Measurements from ENCODE around the gene LMTK3. TPM values are rescaled to one million over a fixed set of nuclear protein-coding genes. Genes with fewer than 3 reads are reported as not detected.

LMTK3 gene
- total RNA-seq, 4 donors from 2014 or later: under 0.01 to 1.8 (median 0.59) TPM; not detected in 1

DNA sequence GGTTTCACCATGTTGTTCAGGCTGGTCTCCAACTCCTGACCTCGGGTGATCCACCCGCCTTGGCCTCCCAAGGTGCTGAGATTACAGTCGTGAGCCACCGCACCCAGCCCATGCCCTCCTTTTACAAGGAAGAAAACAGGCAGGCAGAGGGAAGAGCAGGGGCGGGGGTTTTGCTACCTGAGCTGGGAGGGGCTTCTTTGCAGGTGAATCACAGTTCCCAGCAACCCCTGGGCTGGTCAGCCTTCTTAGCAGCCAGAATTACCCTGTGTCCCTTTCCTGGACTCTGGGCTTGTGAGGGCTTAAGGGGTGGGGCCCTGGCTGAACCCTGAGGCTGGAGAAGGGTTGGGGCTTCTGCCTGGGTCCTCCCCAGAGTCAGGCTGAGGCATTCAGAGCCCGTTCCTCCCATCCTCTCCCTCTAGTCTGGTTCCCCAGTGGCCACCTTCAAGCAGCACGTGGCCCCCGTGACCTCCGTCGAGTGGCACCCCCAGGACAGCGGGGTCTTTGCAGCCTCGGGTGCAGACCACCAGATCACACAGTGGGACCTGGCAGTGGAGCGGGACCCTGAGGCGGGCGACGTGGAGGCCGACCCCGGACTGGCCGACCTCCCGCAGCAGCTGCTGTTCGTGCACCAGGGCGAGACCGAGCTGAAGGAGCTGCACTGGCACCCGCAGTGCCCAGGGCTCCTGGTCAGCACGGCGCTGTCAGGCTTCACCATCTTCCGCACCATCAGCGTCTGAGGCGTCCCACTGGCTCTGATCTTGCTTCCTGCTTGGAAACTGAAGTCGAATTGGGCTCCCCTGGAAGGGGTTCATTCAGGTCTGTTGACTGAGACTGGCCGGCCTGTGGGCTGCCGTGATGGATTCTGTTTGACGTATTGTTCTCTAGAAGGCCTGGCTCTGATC lies 59.1 kb downstream of the LMTK3 start:
- Histone ChIP-seq H3K27me3 (no peaks in the 10 kb centered on the region), H3K27ac (no peak overlapping the region), H3K36me3 (peaks cover 0 to 94% (median 41%) of the 10 kb centered on the region in 3 donors), H3K4me1 (peaks cover 0 to 19% (median 0%) of the 10 kb centered on the region in 4 donors), H3K9me3 (no peaks in the 10 kb centered on the region), H3K4me3 (no peak overlapping the region)
- 68 to 79% methylated on average over 26 to 33 of the region's 33 CpGs for WGBS, 2 donors
- TF ChIP-seq EP300 (IDR thresholded peaks at IDR 0.05) (no peak), POLR2A (IDR thresholded peaks at IDR 0.05) (no peak)
- TF ChIP-seq, protein P1, sequence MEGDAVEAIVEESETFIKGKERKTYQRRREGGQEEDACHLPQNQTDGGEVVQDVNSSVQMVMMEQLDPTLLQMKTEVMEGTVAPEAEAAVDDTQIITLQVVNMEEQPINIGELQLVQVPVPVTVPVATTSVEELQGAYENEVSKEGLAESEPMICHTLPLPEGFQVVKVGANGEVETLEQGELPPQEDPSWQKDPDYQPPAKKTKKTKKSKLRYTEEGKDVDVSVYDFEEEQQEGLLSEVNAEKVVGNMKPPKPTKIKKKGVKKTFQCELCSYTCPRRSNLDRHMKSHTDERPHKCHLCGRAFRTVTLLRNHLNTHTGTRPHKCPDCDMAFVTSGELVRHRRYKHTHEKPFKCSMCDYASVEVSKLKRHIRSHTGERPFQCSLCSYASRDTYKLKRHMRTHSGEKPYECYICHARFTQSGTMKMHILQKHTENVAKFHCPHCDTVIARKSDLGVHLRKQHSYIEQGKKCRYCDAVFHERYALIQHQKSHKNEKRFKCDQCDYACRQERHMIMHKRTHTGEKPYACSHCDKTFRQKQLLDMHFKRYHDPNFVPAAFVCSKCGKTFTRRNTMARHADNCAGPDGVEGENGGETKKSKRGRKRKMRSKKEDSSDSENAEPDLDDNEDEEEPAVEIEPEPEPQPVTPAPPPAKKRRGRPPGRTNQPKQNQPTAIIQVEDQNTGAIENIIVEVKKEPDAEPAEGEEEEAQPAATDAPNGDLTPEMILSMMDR (IDR thresholded peaks at IDR 0.05): no peak
- no peak for DNase-seq (ENCODE audit: low spot score in 2 of 2)

DNA sequence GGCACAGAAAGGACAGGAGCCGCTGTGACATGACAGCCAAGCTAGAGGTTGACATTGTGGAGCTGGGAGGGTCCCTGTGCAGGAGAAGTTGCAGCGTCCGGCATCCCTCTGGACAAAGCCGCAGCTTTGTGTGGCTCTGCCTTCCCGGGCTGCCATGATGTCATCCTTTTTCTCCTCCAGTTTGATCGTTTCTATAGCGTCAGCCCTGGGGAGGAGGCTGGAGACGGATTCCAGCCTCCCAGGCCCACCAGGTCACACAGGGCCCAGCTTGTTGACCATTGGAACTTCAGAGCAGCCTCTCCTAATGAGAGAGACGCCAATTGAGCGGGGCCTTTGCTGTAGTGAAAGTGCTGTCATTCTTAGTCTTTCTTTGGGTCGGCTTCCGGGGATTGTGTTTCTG lies 60.0 kb downstream of the LMTK3 start:
- 52 to 57% methylated on average over 12 of the region's 12 CpGs for WGBS, 2 donors
- Histone ChIP-seq H3K36me3 (peaks cover 0 to 96% (median 46%) of the 10 kb centered on the region in 3 donors), H3K27me3 (no peaks in the 10 kb centered on the region), H3K4me3 (no peak overlapping the region), H3K9me3 (no peaks in the 10 kb centered on the region), H3K27ac (no peak overlapping the region), H3K4me1 (peaks cover 0 to 28% (median under 1%) of the 10 kb centered on the region in 4 donors)
- DNase-seq (ENCODE audit: low spot score in 2 of 2): no peak
- TF ChIP-seq, protein P1 (IDR thresholded peaks at IDR 0.05): no peak
- no peak for TF ChIP-seq EP300 (IDR thresholded peaks at IDR 0.05)
- TF ChIP-seq POLR2A (IDR thresholded peaks at IDR 0.05): no peak

DNA sequence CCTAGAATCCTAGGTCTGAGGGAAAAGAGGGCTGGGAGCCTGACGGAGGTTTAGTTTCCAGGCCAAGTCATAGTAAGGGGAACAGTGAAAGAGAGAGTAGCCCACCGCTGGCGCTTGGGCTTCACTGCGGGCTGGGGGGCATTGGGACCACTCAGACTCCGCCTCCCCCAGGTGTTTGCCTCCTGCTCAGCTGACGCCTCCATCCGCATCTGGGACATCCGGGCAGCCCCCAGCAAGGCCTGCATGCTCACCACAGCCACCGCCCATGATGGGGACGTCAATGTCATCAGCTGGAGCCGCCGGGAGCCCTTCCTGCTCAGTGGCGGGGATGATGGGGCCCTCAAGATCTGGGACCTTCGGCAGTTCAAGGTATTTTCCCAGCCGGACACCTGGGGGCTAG lies 60.8 kb downstream of the LMTK3 start:
- H3K36me3 ChIP-seq: peaks cover 0 to 88% (median 46%) of the 10 kb centered on the region in 3 donors
- DNase-seq (ENCODE audit: low spot score in 2 of 2): no peak
- 85 to 92% methylated on average over 15 of the region's 15 CpGs for WGBS, 2 donors
- H3K27ac ChIP-seq: no peak overlapping the region
- TF ChIP-seq, protein P1 (IDR thresholded peaks at IDR 0.05): no peak
- TF ChIP-seq EP300 (IDR thresholded peaks at IDR 0.05): no peak
- no peak for TF ChIP-seq POLR2A (IDR thresholded peaks at IDR 0.05)
- H3K4me3 ChIP-seq: no peak overlapping the region
- H3K4me1 ChIP-seq: peaks cover 0 to 33% (median 2%) of the 10 kb centered on the region in 4 donors
- no peaks in the 10 kb centered on the region for H3K9me3 ChIP-seq
- no peaks in the 10 kb centered on the region for H3K27me3 ChIP-seq

DNA sequence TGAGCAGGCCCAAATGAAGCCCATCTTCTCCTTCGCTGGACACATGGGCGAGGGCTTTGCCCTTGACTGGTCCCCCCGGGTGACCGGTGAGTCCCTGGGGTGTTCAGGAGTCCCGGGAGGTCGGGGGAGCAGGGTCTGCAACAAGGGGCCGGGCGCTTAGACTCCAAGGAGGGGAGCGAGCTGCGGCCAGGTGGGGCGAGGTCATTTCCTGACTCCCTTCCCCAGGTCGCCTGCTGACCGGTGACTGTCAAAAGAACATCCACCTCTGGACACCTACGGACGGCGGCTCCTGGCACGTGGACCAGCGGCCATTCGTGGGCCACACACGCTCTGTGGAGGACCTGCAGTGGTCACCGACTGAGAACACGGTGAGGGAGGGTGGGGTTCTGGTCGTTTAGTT lies 61.2 kb downstream of the LMTK3 start:
- Histone ChIP-seq H3K36me3 (peaks cover 0 to 84% (median 46%) of the 10 kb centered on the region in 3 donors), H3K27ac (no peak overlapping the region), H3K4me3 (no peak overlapping the region), H3K4me1 (peaks cover 0 to 33% (median 2%) of the 10 kb centered on the region in 4 donors), H3K27me3 (no peaks in the 10 kb centered on the region), H3K9me3 (no peaks in the 10 kb centered on the region)
- WGBS, 2 donors: 93 to 96% methylated on average over 20 to 22 of the region's 23 CpGs
- TF ChIP-seq EP300 (IDR thresholded peaks at IDR 0.05): no peak
- no peak for TF ChIP-seq POLR2A (IDR thresholded peaks at IDR 0.05)
- TF ChIP-seq, protein P1 (IDR thresholded peaks at IDR 0.05): no peak
- no peak for DNase-seq (ENCODE audit: low spot score in 2 of 2)

DNA sequence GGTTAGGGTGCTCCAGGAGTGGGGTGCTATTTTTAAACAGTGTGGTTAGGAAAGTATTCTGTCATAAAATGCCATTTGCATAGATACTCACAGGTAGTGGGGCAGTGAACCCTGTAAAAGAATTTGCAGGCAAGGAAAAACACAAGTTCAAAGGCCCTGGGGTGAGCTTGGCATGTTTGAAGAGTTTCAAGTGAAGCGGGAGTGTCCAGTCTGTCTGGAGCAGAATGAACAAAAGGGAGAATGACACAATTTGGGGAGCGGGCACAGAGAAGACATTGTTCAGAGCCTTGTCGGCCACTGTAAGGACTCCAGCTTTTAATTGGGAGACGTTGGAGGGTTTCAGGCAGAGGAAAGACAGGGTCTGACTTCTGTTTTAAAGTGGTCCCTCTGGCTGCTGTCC lies 63.1 kb downstream of the LMTK3 start:
- Histone ChIP-seq H3K4me1 (peaks cover 0 to 44% (median 18%) of the 10 kb centered on the region in 4 donors), H3K36me3 (peaks cover 0 to 65% (median 37%) of the 10 kb centered on the region in 3 donors), H3K4me3 (no peak overlapping the region), H3K27me3 (peaks cover 0 to 7% of the 10 kb centered on the region in 2 donors), H3K9me3 (no peaks in the 10 kb centered on the region), H3K27ac (no peak overlapping the region)
- DNase-seq (ENCODE audit: low spot score in 2 of 2): no peak
- WGBS, 2 donors: 61 to 69% methylated on average over 4 of the region's 4 CpGs
- no peak for TF ChIP-seq POLR2A (IDR thresholded peaks at IDR 0.05)
- TF ChIP-seq, protein P1 (IDR thresholded peaks at IDR 0.05): no peak
- TF ChIP-seq EP300 (IDR thresholded peaks at IDR 0.05): no peak

Data from tibial nerve (tissue), 4 donors.